HG03103 (cell line): ENCODE data around the gene SIGLEC7.

ENCODE experiments used
- ATAC-seq: cut with Tn5 transposase; IDR thresholded peaks from one replicate; pipeline ENCODE4 v1.9.1; 2021; ENCODE audit warnings: low read depth; ENCODE audit not compliant: unreplicated experiment

Gene SIGLEC7

GRCh38 chr19:51116736-51117286 lies 25.3 kb upstream of the SIGLEC7 start:
- no peak for ATAC-seq

- no peak for ATAC-seq
Observed at GRCh38 chr19:51119101-51119500, 23.0 kb upstream of the SIGLEC7 start.

GRCh38 chr19:51119611-51120010 lies 22.5 kb upstream of the SIGLEC7 start:
- no peak for ATAC-seq

DNA sequence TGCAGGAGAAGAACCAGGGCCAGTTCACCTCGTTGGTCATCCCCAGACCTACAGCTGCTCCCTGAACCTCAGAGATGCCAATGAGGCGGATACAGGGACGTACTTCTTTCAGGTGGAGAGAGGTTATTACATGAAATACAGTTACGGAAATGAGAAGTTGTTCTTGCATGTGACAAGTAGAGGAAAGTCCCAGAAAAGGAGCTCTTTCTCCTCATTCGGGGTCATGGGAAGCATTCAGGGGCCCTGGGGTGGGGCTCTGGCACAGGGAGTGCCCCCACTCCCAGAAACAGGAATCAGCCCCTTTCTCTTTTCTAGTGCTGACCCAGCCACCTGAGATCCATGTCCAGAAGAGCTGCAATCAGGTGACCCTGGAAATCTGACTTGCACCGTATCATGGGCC lies 21.9 kb upstream of the SIGLEC7 start:
- no peak for ATAC-seq

DNA sequence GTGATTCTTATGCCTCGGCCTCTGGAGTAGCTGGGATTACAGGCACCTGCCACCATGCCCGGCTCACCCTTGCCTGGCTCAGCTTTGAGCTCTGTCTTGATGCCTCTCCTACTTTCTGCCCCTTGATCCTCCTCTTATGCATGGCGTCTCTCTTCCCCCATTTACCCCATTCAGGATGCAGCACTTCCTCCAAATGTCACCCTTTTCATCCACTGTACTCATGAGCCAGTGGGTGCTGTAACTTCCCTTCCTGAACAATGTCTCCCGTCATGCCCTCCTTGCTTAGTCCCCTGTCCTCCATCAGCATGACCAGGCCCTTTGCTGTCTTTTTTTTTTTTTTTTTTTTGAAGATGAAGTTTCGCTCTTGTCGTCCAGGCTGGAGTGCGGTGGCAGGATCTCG lies 20.8 kb upstream of the SIGLEC7 start:
- ATAC-seq: no peak

DNA sequence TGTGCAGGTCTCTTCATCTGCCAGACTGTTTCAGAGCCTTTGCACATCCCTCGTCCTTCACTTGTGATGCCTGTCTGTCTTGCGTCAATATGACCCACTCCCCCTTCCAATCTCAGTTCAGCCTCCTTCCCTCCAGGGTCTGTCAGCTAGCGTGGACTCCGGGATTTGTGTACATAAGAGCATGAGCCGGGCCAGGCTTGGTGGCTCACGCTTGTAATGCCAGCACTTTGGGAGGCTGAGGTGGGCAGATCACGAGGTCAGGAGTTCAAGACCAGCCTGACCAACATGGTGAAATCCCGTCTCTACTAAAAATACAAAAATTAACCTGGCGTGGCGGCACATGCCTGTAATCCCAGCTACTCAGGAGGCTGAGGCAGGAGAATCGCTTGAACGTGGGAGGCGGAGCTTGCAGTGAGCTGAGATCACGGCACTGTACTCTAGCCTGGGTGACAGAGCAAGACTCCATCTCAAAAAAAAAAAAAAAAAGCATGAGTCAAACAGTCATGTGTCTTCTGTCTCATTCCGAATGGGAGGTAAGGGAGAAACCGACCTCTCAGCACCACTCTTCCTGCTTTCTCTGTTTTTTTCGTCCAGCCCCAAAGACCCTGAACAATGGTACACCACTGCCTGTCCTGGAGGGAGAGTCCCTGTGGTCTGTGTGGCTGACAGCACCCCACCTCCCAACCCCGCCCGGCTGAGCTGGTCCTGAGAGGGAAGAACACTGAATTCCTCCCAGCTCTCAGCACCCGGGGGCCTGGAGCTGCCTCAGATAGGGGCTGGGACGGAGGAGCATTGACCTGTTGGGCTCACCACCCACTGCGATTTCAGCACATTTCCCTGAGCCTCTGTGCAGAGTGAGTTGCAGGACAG lies 19.8 kb upstream of the SIGLEC7 start:
- no peak for ATAC-seq

DNA sequence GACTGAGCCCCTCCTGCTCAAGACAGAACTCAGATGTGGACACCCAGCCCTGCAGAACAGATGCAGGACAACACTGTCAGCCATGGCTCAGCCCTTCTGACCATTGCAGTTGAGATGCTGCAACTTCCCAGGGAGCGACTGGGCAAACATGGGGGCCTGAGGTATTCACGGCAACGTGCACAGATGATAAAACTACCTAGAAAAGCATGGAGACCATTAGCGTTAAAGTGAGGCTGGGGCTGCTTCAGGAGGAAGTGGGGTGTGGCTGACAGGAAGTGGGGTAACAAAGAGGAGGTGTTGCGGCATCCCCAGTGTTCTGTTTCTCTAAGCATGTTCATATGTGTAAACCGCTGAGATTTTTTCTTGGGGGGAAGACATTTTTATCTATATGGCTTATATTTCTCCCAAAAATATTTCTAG lies 18.7 kb upstream of the SIGLEC7 start:
- ATAC-seq: no peak

DNA sequence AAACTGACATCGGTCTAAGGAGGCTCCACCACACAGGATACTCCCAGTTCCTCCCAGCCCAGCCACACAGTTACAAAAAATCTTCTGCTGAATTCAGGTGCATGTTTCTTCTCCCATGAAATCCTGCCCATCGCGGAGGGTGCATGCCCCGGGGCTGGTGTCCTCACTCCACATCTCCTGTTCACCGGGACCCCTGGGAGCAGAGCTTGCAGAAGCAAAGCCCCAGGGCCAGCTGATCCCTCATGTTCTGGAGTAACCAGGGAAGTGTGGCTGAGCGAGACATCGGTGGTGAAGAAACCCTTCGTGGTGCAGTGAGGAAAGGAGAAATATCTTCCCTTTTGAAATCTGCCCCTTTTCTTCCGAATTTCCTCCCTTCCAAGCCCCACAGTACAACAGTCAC lies 18.3 kb upstream of the SIGLEC7 start:
- no peak for ATAC-seq

DNA sequence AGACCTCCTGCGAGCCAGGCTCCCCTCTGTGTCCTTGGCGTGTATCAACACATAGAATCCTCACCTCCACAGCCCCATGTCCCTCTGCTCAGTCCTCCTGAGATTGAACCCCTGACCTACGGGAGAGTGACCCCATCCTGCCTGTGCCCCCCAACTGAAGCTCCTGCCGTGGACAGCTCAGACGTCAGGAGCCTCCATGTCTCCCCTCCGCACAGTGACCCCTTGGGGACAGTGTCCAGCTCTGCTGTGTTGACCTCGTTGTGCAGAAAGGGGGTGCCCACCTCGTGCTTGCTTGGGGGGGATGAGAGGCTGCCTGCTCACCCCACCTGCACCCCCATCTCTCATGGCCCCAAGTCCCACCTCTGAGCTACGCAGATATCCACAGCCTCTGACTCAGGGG lies 17.9 kb upstream of the SIGLEC7 start:
- ATAC-seq: no peak

GRCh38 chr19:51124729-51125128 lies 17.4 kb upstream of the SIGLEC7 start, which contains the start of gene SIGLEC9:
TSS of gene SIGLEC9 (plus strand) at chr19:51124906. CDS start at chr19:51124975, 69 bp downstream.
- no peak for ATAC-seq

- ATAC-seq: no peak
Observed at GRCh38 chr19:51125421-51126075, 16.6 kb upstream of the SIGLEC7 start.

DNA sequence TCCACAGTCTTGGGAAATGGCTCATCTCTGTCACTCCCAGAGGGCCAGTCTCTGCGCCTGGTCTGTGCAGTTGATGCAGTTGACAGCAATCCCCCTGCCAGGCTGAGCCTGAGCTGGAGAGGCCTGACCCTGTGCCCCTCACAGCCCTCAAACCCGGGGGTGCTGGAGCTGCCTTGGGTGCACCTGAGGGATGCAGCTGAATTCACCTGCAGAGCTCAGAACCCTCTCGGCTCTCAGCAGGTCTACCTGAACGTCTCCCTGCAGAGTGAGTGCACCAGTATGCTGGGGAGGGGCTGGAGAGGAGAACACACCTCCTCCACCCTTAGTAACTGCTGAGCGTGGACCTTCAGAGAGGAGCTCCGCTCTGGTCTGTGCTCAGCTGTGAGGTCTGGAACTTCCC lies 15.1 kb upstream of the SIGLEC7 start:
- no peak for ATAC-seq

GRCh38 chr19:51127755-51128154 lies 14.3 kb upstream of the SIGLEC7 start:
- ATAC-seq: no peak

DNA sequence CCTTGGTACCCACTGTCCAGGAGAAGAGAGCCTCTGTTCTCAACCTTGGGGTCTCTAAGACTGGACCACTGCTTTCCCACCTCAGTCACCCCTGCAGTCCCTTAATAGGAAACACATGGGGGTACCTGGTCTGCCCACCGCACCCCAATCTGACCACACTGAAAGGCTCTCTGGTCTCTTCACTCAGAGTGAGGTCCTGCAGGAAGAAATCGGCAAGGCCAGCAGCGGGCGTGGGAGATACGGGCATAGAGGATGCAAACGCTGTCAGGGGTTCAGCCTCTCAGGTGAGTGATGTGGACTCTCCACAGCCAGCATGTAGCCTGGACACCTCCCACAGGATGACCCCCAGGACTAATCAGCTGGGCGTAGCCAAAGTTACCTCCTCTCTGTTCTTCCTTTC lies 13.9 kb upstream of the SIGLEC7 start:
- no peak for ATAC-seq

DNA sequence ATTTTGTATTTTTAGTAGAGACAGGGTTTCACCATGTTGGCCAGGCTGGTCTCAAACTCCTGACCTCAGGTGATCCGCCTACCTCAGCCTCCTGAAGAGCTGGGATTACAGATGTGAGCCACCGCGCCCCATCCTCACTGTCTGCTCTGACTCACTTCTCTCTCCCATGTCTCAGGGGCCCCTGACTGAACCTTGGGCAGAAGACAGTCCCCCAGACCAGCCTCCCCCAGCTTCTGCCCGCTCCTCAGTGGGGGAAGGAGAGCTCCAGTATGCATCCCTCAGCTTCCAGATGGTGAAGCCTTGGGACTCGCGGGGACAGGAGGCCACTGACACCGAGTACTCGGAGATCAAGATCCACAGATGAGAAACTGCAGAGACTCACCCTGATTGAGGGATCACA lies 12.4 kb upstream of the SIGLEC7 start:
- no peak for ATAC-seq

GRCh38 chr19:51131780-51132680 lies 10.1 kb upstream of the SIGLEC7 start:
- no peak for ATAC-seq

DNA sequence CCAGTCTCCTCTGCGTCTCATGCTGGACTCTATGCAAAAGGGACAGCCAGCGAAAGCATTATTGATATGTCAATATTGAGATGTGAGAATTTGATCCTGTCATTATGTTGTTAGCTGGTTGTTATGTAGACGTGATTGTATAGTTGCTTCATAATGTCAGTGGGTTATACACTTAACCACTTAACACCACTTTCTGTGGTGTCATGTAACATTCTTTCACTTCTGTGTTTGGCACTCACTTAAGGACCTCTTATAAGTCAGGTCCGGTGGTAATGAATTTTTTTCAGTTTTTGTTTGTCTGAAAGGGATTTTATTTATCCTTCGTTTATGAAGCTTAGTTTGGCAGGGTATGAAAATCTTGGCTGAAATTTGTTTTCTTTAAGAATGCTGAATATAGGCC lies 7.1 kb upstream of the SIGLEC7 start:
- ATAC-seq: no peak

DNA sequence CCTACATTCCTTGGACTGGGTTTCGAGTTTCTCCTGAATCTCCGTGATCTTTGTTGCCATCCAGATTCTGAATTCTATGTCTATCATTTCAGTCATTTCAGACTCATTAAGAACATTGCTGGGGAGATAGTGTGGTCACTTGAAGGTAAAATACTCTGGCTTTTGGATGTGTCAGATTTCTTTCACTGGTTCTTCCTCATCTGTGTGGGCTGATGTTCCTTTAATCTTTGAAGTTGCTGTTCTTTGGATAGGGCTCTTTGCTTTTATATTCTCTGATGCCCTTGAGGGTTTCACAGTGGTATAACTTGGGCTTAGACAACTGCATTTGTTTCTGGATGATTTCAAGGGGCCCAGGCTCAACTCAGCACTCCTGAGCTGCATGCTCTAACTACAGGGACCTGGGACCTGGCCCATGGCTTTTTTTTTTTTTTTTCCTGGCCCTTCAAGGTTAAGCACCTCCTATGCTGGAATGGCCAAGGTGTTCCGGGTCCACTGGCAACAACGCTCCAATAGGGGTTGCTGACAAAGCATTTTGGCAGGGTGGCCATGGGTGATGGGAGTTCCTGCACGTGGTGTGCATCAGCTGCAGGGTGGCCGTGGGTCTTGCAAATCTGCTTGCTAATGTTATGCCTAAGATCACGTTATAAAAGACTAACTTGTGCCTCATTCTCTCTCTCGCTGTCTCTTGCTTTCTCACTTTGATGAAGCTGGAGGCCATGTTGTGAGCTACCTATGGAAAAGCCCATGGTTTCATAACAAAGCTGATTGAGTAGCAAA lies 5.9 kb upstream of the SIGLEC7 start:
- ATAC-seq: no peak

DNA sequence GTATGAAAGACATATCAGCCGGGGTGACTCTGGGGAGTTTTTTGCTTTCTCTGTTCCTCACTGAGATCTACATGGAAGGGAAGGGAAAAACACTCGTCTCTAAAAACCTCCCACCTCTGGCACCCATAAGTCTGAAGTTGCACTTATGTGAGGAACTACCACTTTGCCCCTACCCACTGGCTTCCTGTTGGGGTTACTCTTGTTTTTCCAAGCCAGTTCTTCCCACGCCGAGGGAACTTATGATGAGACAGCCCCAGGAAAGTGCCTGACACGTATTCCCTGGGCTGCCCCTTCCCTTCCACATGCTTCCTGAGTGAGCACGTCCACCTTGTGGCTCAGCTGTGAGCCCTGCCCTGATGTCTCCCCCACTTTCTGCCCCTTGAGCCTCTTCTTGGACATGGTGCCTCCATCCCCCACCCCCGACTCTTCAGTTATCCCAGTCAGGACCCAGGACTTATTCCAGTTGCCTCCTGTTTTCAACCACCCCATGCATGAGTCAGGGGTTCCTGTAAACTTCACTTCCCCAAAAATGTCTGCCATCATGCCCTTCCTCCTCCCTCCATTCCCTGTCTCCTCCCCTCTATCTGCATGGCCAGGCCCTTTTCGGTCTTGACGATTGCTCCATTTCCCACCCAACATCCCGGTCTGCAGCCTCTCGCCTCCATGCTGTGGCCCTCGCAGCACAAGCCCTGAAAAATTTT lies 5.1 kb upstream of the SIGLEC7 start:
- no peak for ATAC-seq
